ENCODE data around the gene IRAK3.

Gene IRAK3

DNA sequence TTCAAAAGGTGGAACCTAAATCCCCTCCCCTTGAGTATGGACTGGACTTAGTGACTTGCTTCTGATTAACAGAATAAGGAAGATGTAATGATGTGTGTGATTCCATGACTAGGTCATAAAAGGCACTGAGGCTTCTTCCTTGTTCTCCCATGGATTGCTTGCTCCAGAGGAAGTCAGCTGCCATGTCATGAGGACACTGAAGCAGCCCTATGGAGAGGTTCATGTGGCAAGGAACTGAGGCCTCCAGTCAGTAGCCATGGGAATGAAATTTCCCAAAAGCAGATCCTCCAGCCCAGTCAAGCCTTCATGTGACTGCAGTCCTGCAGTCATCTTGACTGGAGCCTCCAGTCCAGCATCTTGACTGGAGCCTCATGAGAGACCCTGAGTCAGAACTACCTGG, 29.9 kb upstream of the IRAK3 start:
- Histone ChIP-seq H3K14ac (ENCODE audit: low read length) (no peak overlapping the region), H3K79me1 (ENCODE audit: low read depth, low read length) (no peaks in the 10 kb centered on the region), H2AK5ac (ENCODE audit: low read depth, low read length) (no peak overlapping the region), H3K23ac (ENCODE audit: low read depth, low read length, poor library complexity) (no peak overlapping the region), H3K18ac (ENCODE audit: low read length) (no peak overlapping the region), H2BK15ac (ENCODE audit: low read length) (no peak overlapping the region), H3K4me3 (ENCODE audit: low read length in 2 of 2) (no peak overlapping the region), H2BK12ac (ENCODE audit: low read length) (no peak overlapping the region), H3K4me2 (ENCODE audit: insufficient read depth, low read length, poor library complexity, severe bottlenecking) (no peak overlapping the region), H2BK5ac (ENCODE audit: low read length) (no peak overlapping the region), H4K91ac (ENCODE audit: low read depth, low read length, poor library complexity) (no peak overlapping the region), H2BK120ac (ENCODE audit: low read depth, low read length) (no peak overlapping the region), H3K4me1 (ENCODE audit: control insufficient read depth in 2 of 2, insufficient read depth in 1 of 2, low read depth in 1 of 2, low read length in 2 of 2) (no peaks in the 10 kb centered on the region), H3K9ac (ENCODE audit: low read depth, low read length, poor library complexity) (no peak overlapping the region), H3K27ac (replicated peaks; ENCODE audit: low read length) (no peak overlapping the region), H3K36me3 (replicated peaks in 1 of 2; ENCODE audit: control insufficient read depth in 2 of 2, insufficient read depth in 2 of 2, low read length in 2 of 2) (peaks cover 0 to 3% of the 10 kb centered on the region in 2 donors), H3K9me3 (replicated peaks in 1 of 2; ENCODE audit: control insufficient read depth in 2 of 2, insufficient read depth in 1 of 2, low read depth in 1 of 2, low read length in 2 of 2) (peaks cover under 1 to 2% of the 10 kb centered on the region in 2 donors), H3K4ac (ENCODE audit: low read length) (no peak overlapping the region), H3K27me3 (ENCODE audit: control insufficient read depth in 3 of 3, insufficient read depth in 3 of 3, low read depth in 1 of 3, low read length in 3 of 3) (no peaks in the 10 kb centered on the region), H4K8ac (ENCODE audit: low read depth, low read length) (no peak overlapping the region), H2AFZ (ENCODE audit: low read length) (no peak overlapping the region)
- DNase-seq (ENCODE audit: low spot score), result no peak

DNA sequence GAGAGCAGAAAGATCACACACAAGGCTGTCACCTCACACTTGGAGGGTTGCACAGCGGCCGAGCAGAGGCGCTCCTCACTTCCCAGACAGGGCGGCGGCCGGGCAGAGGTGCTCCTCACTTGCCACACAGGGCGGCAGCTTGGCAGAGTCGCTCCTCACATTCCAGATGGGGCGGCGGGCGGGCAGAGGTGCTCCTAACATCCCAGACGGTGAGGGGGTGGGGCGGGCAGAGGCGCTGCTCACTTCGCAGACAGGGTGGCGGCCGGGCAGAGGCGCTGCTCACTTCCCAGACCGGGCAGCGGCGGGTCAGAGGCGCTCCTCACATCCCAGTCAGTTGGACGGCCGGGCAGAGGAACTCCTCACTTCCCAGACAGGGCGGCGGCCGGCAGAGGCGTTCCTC, 28.3 kb upstream of the IRAK3 start:
- no peak overlapping the region for H3K4me2 ChIP-seq (ENCODE audit: insufficient read depth, low read length, poor library complexity, severe bottlenecking)
- H3K18ac ChIP-seq (ENCODE audit: low read length), result no peak overlapping the region

DNA sequence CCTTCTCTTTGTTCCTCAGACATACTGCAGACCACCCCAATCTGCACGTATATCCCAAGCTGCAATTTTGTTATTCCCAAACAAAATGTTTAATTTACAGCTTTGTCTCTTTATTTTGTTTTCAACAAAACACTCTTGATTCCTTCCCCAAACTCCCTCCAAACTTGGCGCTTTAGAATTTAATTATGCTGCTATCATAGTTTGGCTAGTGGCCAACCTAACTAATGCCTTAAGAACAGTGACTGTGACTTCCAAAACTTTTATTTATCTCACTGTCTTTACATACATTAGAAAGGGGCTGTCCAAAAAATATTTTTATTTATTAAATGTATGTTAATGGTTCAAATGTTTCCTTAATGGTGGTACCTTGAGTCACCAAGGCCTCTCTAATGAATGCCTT, 26.3 kb upstream of the IRAK3 start:
- Histone ChIP-seq H3K36me3 (replicated peaks in 1 of 2; ENCODE audit: control insufficient read depth in 2 of 2, insufficient read depth in 2 of 2, low read length in 2 of 2) (peaks cover 0 to 3% of the 10 kb centered on the region in 2 donors), H3K27me3 (ENCODE audit: control insufficient read depth in 3 of 3, insufficient read depth in 3 of 3, low read depth in 1 of 3, low read length in 3 of 3) (no peaks in the 10 kb centered on the region), H3K27ac (replicated peaks; ENCODE audit: low read length) (no peak overlapping the region), H4K91ac (ENCODE audit: low read depth, low read length, poor library complexity) (no peak overlapping the region), H3K23ac (ENCODE audit: low read depth, low read length, poor library complexity) (no peak overlapping the region), H2BK15ac (ENCODE audit: low read length) (no peak overlapping the region), H3K79me1 (ENCODE audit: low read depth, low read length) (no peaks in the 10 kb centered on the region), H3K4me2 (ENCODE audit: insufficient read depth, low read length, poor library complexity, severe bottlenecking) (no peak overlapping the region), H2BK12ac (ENCODE audit: low read length) (no peak overlapping the region), H3K18ac (ENCODE audit: low read length) (no peak overlapping the region), H4K8ac (ENCODE audit: low read depth, low read length) (no peak overlapping the region), H3K14ac (ENCODE audit: low read length) (no peak overlapping the region), H2BK5ac (ENCODE audit: low read length) (no peak overlapping the region), H3K9ac (ENCODE audit: low read depth, low read length, poor library complexity) (no peak overlapping the region), H3K4ac (ENCODE audit: low read length) (no peak overlapping the region), H2AK5ac (ENCODE audit: low read depth, low read length) (no peak overlapping the region), H3K4me3 (ENCODE audit: low read length in 2 of 2) (no peak overlapping the region), H3K9me3 (replicated peaks in 1 of 2; ENCODE audit: control insufficient read depth in 2 of 2, insufficient read depth in 1 of 2, low read depth in 1 of 2, low read length in 2 of 2) (peaks cover 2 to 23% of the 10 kb centered on the region in 2 donors), H3K4me1 (ENCODE audit: control insufficient read depth in 2 of 2, insufficient read depth in 1 of 2, low read depth in 1 of 2, low read length in 2 of 2) (no peaks in the 10 kb centered on the region), H2BK120ac (ENCODE audit: low read depth, low read length) (no peak overlapping the region), H2AFZ (ENCODE audit: low read length) (no peak overlapping the region)
- no CpG with 5 or more reads among the region's 2 CpGs for WGBS, 2 donors (ENCODE audit: extremely low coverage in 2 of 2, insufficient read length in 2 of 2, insufficient replicate concordance in 1 of 2)
- DNase-seq (ENCODE audit: low spot score), result no peak

More for the DNA sequence above, 28.3 kb upstream of the IRAK3 start:
- no CpG with 5 or more reads among the region's 28 CpGs for WGBS, 2 donors (ENCODE audit: extremely low coverage in 2 of 2, insufficient read length in 2 of 2, insufficient replicate concordance in 1 of 2)
- Histone ChIP-seq H3K4me3 (ENCODE audit: low read length in 2 of 2) (no peak overlapping the region), H3K23ac (ENCODE audit: low read depth, low read length, poor library complexity) (no peak overlapping the region), H3K9ac (ENCODE audit: low read depth, low read length, poor library complexity) (peak overlapping the region; percentile 50), H4K91ac (ENCODE audit: low read depth, low read length, poor library complexity) (no peak overlapping the region), H3K79me1 (ENCODE audit: low read depth, low read length) (no peaks in the 10 kb centered on the region), H2AFZ (ENCODE audit: low read length) (no peak overlapping the region), H3K27me3 (ENCODE audit: control insufficient read depth in 3 of 3, insufficient read depth in 3 of 3, low read depth in 1 of 3, low read length in 3 of 3) (no peaks in the 10 kb centered on the region), H2AK5ac (ENCODE audit: low read depth, low read length) (no peak overlapping the region), H3K27ac (replicated peaks; ENCODE audit: low read length) (no peak overlapping the region), H3K4ac (ENCODE audit: low read length) (no peak overlapping the region), H2BK15ac (ENCODE audit: low read length) (no peak overlapping the region), H2BK12ac (ENCODE audit: low read length) (no peak overlapping the region), H3K4me1 (ENCODE audit: control insufficient read depth in 2 of 2, insufficient read depth in 1 of 2, low read depth in 1 of 2, low read length in 2 of 2) (no peaks in the 10 kb centered on the region), H3K14ac (ENCODE audit: low read length) (no peak overlapping the region), H3K9me3 (replicated peaks in 1 of 2; ENCODE audit: control insufficient read depth in 2 of 2, insufficient read depth in 1 of 2, low read depth in 1 of 2, low read length in 2 of 2) (peaks cover 2 to 16% of the 10 kb centered on the region in 2 donors), H2BK5ac (ENCODE audit: low read length) (no peak overlapping the region), H3K36me3 (replicated peaks in 1 of 2; ENCODE audit: control insufficient read depth in 2 of 2, insufficient read depth in 2 of 2, low read length in 2 of 2) (peaks cover 0 to 3% of the 10 kb centered on the region in 2 donors), H2BK120ac (ENCODE audit: low read depth, low read length) (no peak overlapping the region), H4K8ac (ENCODE audit: low read depth, low read length) (no peak overlapping the region)
- no peak for DNase-seq (ENCODE audit: low spot score)

DNA sequence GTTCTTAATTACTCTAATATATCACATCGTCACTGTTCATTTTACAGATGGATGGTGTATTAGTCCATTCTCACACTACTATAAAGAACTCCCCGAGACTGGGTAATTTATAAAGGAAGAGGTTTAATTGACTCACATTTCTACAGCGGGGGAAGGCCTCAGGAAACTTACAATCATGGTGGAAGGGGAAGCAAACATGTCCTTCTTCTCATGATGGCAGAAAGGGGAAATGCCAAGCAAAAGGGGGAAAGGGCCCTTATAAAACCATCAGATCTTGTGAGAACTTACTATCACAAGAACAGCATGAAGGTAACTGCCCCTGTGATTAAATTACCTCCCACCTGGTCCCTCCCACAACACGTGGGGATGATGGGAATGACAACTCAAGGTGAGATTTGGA, 25.7 kb upstream of the IRAK3 start:
- no peak overlapping the region for H2BK5ac ChIP-seq (ENCODE audit: low read length)

More for the DNA sequence above, 25.7 kb upstream of the IRAK3 start:
- no peak overlapping the region for H4K8ac ChIP-seq (ENCODE audit: low read depth, low read length)
- H3K9ac ChIP-seq (ENCODE audit: low read depth, low read length, poor library complexity), result no peak overlapping the region
- H3K14ac ChIP-seq (ENCODE audit: low read length), result no peak overlapping the region
- H2BK12ac ChIP-seq (ENCODE audit: low read length), result no peak overlapping the region
- H2BK120ac ChIP-seq (ENCODE audit: low read depth, low read length), result no peak overlapping the region
- no peak overlapping the region for H3K4me3 ChIP-seq (ENCODE audit: low read length in 2 of 2)
- no peak overlapping the region for H2BK15ac ChIP-seq (ENCODE audit: low read length)
- H3K23ac ChIP-seq (ENCODE audit: low read depth, low read length, poor library complexity), result no peak overlapping the region
- H3K4me2 ChIP-seq (ENCODE audit: insufficient read depth, low read length, poor library complexity, severe bottlenecking), result no peak overlapping the region
- H3K79me1 ChIP-seq (ENCODE audit: low read depth, low read length), result no peaks in the 10 kb centered on the region
- no peak overlapping the region for H2AFZ ChIP-seq (ENCODE audit: low read length)
- WGBS, 2 donors (ENCODE audit: extremely low coverage in 2 of 2, insufficient read length in 2 of 2, insufficient replicate concordance in 1 of 2), result no CpG with 5 or more reads among the region's 4 CpGs
- peaks cover 2 to 23% of the 10 kb centered on the region in 2 donors for H3K9me3 ChIP-seq (replicated peaks in 1 of 2; ENCODE audit: control insufficient read depth in 2 of 2, insufficient read depth in 1 of 2, low read depth in 1 of 2, low read length in 2 of 2)
- no peak overlapping the region for H3K18ac ChIP-seq (ENCODE audit: low read length)
- H3K36me3 ChIP-seq (replicated peaks in 1 of 2; ENCODE audit: control insufficient read depth in 2 of 2, insufficient read depth in 2 of 2, low read length in 2 of 2), result peaks cover 0 to 3% of the 10 kb centered on the region in 2 donors
- H3K4me1 ChIP-seq (ENCODE audit: control insufficient read depth in 2 of 2, insufficient read depth in 1 of 2, low read depth in 1 of 2, low read length in 2 of 2), result no peaks in the 10 kb centered on the region
- H3K27ac ChIP-seq (replicated peaks; ENCODE audit: low read length), result no peak overlapping the region
- no peaks in the 10 kb centered on the region for H3K27me3 ChIP-seq (ENCODE audit: control insufficient read depth in 3 of 3, insufficient read depth in 3 of 3, low read depth in 1 of 3, low read length in 3 of 3)
- H4K91ac ChIP-seq (ENCODE audit: low read depth, low read length, poor library complexity), result no peak overlapping the region
- no peak overlapping the region for H3K4ac ChIP-seq (ENCODE audit: low read length)
- no peak overlapping the region for H2AK5ac ChIP-seq (ENCODE audit: low read depth, low read length)
- DNase-seq (ENCODE audit: low spot score), result no peak

All from neuronal stem cell (in vitro differentiated cells).